ENCODE measurements around the gene DCHS1.

Gene DCHS1

GRCh38 chr11:6599881-6600390 lies 55.7 kb downstream of the DCHS1 start:
- TF ChIP-seq, protein P1, sequence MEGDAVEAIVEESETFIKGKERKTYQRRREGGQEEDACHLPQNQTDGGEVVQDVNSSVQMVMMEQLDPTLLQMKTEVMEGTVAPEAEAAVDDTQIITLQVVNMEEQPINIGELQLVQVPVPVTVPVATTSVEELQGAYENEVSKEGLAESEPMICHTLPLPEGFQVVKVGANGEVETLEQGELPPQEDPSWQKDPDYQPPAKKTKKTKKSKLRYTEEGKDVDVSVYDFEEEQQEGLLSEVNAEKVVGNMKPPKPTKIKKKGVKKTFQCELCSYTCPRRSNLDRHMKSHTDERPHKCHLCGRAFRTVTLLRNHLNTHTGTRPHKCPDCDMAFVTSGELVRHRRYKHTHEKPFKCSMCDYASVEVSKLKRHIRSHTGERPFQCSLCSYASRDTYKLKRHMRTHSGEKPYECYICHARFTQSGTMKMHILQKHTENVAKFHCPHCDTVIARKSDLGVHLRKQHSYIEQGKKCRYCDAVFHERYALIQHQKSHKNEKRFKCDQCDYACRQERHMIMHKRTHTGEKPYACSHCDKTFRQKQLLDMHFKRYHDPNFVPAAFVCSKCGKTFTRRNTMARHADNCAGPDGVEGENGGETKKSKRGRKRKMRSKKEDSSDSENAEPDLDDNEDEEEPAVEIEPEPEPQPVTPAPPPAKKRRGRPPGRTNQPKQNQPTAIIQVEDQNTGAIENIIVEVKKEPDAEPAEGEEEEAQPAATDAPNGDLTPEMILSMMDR (IDR thresholded peaks at IDR 0.05; ENCODE audit: low read depth, low read length) = no peak
- no peak for TF ChIP-seq EZH2phosphoT487 (IDR thresholded peaks at IDR 0.05; ENCODE audit: low read depth)
- Histone ChIP-seq H2AFZ (ENCODE audit: low read depth, low read length) (no peak overlapping the region), H3K9me3 (ENCODE audit: insufficient read depth, low read length) (no peaks in the 10 kb centered on the region), H3K9ac (ENCODE audit: low read length) (no peak overlapping the region), H3K4me1 (ENCODE audit: low read length) (peaks cover 16% of the 10 kb centered on the region), H3K4me2 (ENCODE audit: low read length) (no peak overlapping the region), H3K79me2 (ENCODE audit: low read length) (peaks cover 56% of the 10 kb centered on the region), H3K36me3 (replicated peaks; ENCODE audit: low read depth, low read length) (peaks cover 55% of the 10 kb centered on the region), H4K20me1 (ENCODE audit: insufficient read depth, low read length) (no peaks in the 10 kb centered on the region), H3K27ac (ENCODE audit: low read length) (no peak overlapping the region), H3K27me3 (ENCODE audit: low read depth, low read length) (no peaks in the 10 kb centered on the region), H3K4me3 (ENCODE audit: low read length) (no peak overlapping the region)

DNA sequence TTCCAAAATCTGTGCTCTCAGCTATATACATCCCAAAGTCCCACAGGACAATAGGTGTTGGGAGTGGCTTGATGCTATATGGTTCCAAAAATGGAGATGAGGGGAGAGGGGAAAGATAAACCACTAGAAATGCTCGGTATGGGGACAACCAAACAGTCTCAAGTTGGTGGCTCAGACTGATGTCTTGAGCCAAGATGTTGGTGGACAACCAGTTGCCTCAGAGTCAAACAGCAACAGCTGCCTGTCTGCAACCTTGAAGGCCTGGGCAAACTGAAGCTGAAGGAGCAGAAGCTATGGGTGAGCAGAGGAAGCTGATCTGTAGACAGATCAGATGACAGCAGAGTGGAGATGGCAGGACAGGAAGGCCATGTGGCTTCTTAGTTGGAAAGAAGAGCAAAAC lies 56.2 kb downstream of the DCHS1 start:
- TF ChIP-seq EZH2phosphoT487 (IDR thresholded peaks at IDR 0.05; ENCODE audit: low read depth) = no peak
- TF ChIP-seq, protein P1 (IDR thresholded peaks at IDR 0.05; ENCODE audit: low read depth, low read length) = no peak
- H2AFZ ChIP-seq (ENCODE audit: low read depth, low read length) = no peak overlapping the region
- H3K4me2 ChIP-seq (ENCODE audit: low read length) = no peak overlapping the region
- H3K4me3 ChIP-seq (ENCODE audit: low read length) = no peak overlapping the region
- H3K9me3 ChIP-seq (ENCODE audit: insufficient read depth, low read length) = no peaks in the 10 kb centered on the region
- no peaks in the 10 kb centered on the region for H4K20me1 ChIP-seq (ENCODE audit: insufficient read depth, low read length)
- H3K4me1 ChIP-seq (ENCODE audit: low read length) = peaks cover 11% of the 10 kb centered on the region
- peaks cover 58% of the 10 kb centered on the region for H3K36me3 ChIP-seq (replicated peaks; ENCODE audit: low read depth, low read length)
- no peak overlapping the region for H3K27ac ChIP-seq (ENCODE audit: low read length)
- peaks cover 51% of the 10 kb centered on the region for H3K79me2 ChIP-seq (ENCODE audit: low read length)
- H3K9ac ChIP-seq (ENCODE audit: low read length) = no peak overlapping the region
- H3K27me3 ChIP-seq (ENCODE audit: low read depth, low read length) = no peaks in the 10 kb centered on the region

DNA sequence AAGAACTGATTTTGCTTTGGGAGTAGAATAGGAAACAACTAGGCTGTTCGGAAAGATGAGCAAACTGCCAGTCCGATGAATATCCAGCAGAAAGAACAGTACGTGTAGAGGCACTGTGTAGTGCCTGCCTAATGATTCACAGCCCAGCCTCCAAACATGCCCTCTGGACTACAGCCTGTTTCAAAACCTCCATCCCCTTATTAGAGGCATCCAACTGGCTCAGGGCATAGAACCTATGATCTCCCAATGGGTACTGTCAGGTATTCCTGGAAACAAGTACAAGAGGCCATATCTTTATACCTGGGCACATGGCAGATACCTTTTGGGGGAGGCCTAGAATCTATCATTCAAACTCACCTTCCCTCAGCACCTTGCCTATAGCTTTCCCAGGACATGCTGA lies 57.1 kb downstream of the DCHS1 start:
- H3K9ac ChIP-seq (ENCODE audit: low read length) = no peak overlapping the region
- no peak overlapping the region for H3K4me2 ChIP-seq (ENCODE audit: low read length)
- no peak overlapping the region for H3K27ac ChIP-seq (ENCODE audit: low read length)
- H3K79me2 ChIP-seq (ENCODE audit: low read length) = peaks cover 42% of the 10 kb centered on the region
- no peaks in the 10 kb centered on the region for H3K9me3 ChIP-seq (ENCODE audit: insufficient read depth, low read length)
- H3K27me3 ChIP-seq (ENCODE audit: low read depth, low read length) = no peaks in the 10 kb centered on the region
- TF ChIP-seq, protein P1 (IDR thresholded peaks at IDR 0.05; ENCODE audit: low read depth, low read length) = no peak
- TF ChIP-seq EZH2phosphoT487 (IDR thresholded peaks at IDR 0.05; ENCODE audit: low read depth) = no peak
- peaks cover 10% of the 10 kb centered on the region for H3K4me1 ChIP-seq (ENCODE audit: low read length)
- peaks cover 63% of the 10 kb centered on the region for H3K36me3 ChIP-seq (replicated peaks; ENCODE audit: low read depth, low read length)
- no peaks in the 10 kb centered on the region for H4K20me1 ChIP-seq (ENCODE audit: insufficient read depth, low read length)
- no peak overlapping the region for H2AFZ ChIP-seq (ENCODE audit: low read depth, low read length)
- H3K4me3 ChIP-seq (ENCODE audit: low read length) = no peak overlapping the region

- no peaks in the 10 kb centered on the region for H3K9me3 ChIP-seq (ENCODE audit: insufficient read depth, low read length)
- no peak overlapping the region for H2AFZ ChIP-seq (ENCODE audit: low read depth, low read length)
- no peak overlapping the region for H3K9ac ChIP-seq (ENCODE audit: low read length)
- no peaks in the 10 kb centered on the region for H3K27me3 ChIP-seq (ENCODE audit: low read depth, low read length)
- H4K20me1 ChIP-seq (ENCODE audit: insufficient read depth, low read length) = no peaks in the 10 kb centered on the region
- H3K4me3 ChIP-seq (ENCODE audit: low read length) = no peak overlapping the region
- no peak overlapping the region for H3K27ac ChIP-seq (ENCODE audit: low read length)
- no peak overlapping the region for H3K4me2 ChIP-seq (ENCODE audit: low read length)
- H3K4me1 ChIP-seq (ENCODE audit: low read length) = no peaks in the 10 kb centered on the region
- H3K79me2 ChIP-seq (ENCODE audit: low read length) = peaks cover 20% of the 10 kb centered on the region
- H3K36me3 ChIP-seq (replicated peaks; ENCODE audit: low read depth, low read length) = peaks cover 75% of the 10 kb centered on the region
- TF ChIP-seq EZH2phosphoT487 (IDR thresholded peaks at IDR 0.05; ENCODE audit: low read depth) = no peak
Measured at GRCh38 chr11:6596239-6596877, 59.3 kb downstream of the DCHS1 start.
